Amniotic epithelial cell (primary cell): ENCODE measurements around the gene HOXB2.

Experiments
- DNase-seq: peaks from one replicate; pipeline ENCODE4 v3.0.0-alpha.2; 2010; ENCODE audit warnings: low read depth

HOXB2 gene

GRCh38 chr17:48552466-48553189, 7.7 kb upstream of the HOXB2 start:
- DNase-seq: peak; percentile 68

- DNase-seq: peak; percentile 29
These were observed 6.9 kb upstream of the HOXB2 start for GRCh38 chr17:48551596-48552465.

- DNase-seq: peak; percentile 26
These were observed 6.3 kb upstream of the HOXB2 start for GRCh38 chr17:48551214-48551555.

- peak; percentile 40 for DNase-seq
These were observed 5.7 kb upstream of the HOXB2 start for GRCh38 chr17:48550502-48551213.

- peak; percentile 90 for DNase-seq
These were observed 5.1 kb upstream of the HOXB2 start for GRCh38 chr17:48549914-48550501.

- peak; percentile 26 for DNase-seq
These were observed 4.3 kb upstream of the HOXB2 start for GRCh38 chr17:48549281-48549630.

- DNase-seq: no peak
These were observed 3.8 kb upstream of the HOXB2 start for GRCh38 chr17:48548523-48549280.

GRCh38 chr17:48547808-48548522, 3.1 kb upstream of the HOXB2 start:
- peak; percentile 77 for DNase-seq

GRCh38 chr17:48546924-48547807, 2.3 kb upstream of the HOXB2 start:
- peak; percentile 73 for DNase-seq

GRCh38 chr17:48546137-48546923, 1.4 kb upstream of the HOXB2 start:
- peak; percentile 59 for DNase-seq

- peak; percentile 9 for DNase-seq
These were observed 630 bp upstream of the HOXB2 start for GRCh38 chr17:48545539-48545938.

GRCh38 chr17:48544349-48545021, 424 bp downstream of the HOXB2 start:
- peak; percentile 94 for DNase-seq

GRCh38 chr17:48543854-48544348, 1.0 kb downstream of the HOXB2 start:
- no peak for DNase-seq

GRCh38 chr17:48543107-48543853, 1.6 kb downstream of the HOXB2 start:
- peak; percentile 44 for DNase-seq

GRCh38 chr17:48542698-48543106, 2.2 kb downstream of the HOXB2 start:
- no peak for DNase-seq

- DNase-seq: peak; percentile 42
These were observed 2.7 kb downstream of the HOXB2 start for GRCh38 chr17:48542114-48542656.

GRCh38 chr17:48541577-48542113, 3.3 kb downstream of the HOXB2 start:
- DNase-seq: peak; percentile 62
